ENCODE results near the gene COL27A1. TPM values are rescaled to one million over a fixed set of nuclear protein-coding genes. Genes with fewer than 3 reads are reported as not detected.

Gene COL27A1
- polyA plus RNA-seq, 2 of the 4 experiments (the other 2 are of a cell fraction), result 6.9 to 20.6 TPM

DNA sequence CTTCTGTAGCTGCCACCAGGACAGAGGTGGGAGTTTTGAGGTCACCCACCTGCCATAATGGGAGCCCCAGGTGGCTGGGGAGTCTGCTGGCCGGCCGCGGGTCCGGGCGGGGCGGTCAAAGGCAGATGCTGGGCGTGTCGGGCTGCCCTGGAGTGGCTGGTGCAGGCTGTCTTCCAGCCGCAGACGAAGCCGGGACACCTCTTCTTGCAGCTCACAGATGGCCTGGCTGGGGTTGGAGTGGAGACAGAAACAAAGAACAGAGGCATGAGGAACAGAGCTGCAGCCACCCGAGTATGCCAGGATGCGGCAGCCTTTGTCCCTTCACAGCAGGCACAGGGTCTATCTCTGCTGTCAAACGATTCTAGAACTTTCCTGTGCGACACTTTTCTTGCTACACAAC lies 192.3 kb downstream of the COL27A1 start:
- CTCF ChIA-PET, result interaction anchor here (1.2 to 3.4 kb wide), 2 partner anchors 9 to 10 kb away, joined by 3 to 15 read pairs; no protein-coding TSS in a partner anchor
- FAIRE-seq, result no peak

DNA sequence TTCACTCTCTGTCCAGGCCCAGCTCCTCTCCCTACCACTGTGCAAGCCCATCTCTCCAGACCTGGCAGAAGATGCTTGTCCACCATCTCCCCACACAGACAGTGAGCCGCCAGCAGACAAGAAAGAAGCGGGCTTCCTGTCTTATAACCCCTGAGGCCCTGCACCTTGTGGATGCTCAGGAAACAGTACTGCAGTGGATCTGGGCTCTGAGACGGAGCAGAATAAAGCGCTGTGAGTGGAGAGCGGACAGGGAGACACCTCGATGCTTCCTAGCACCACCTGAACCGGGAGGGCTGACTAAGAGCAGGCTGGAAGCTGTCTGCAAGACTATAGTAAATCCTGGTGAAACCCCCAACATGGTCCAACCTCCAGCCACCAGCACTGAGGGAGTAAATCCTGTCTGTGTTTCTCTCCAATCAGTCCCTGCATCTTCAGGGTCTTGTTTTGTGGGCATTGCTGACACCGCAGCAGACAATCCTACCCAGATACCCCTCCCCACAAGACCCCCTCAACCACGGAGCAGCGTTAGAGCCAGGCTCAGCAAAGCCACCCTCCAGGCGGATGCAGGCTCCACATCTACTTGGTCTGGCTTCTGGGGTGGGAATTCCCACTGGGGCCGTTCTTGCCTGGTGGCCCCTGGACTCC lies 193.0 kb downstream of the COL27A1 start:
- Histone ChIP-seq H3K4me3 (peak overlapping the region; percentile 25; the same call in 2 of the 3 replicates), H3K27ac (peak overlapping the region; percentile 85 to 94), H3K4me2 (peak overlapping the region; percentile 82), H3K4me1 (peaks cover 25% of the 10 kb centered on the region), H3K9me3 (no peaks in the 10 kb centered on the region)
- FAIRE-seq (no peak), DNase-seq (ENCODE audit: low read depth in 1 of 2, low spot score in 1 of 2) (no peak), ATAC-seq (peak in 1 of 2 experiments; percentile 14; a peak in 3 of 6 replicates)
- POLR2A ChIA-PET, result interaction anchor here (1.2 kb wide), 1 partner anchor 239 kb away, joined by 6 read pairs; the partner anchor contains the start of gene ATP6V1G1
- CTCF ChIA-PET, result interaction anchor here (1.3 to 3.4 kb wide), 2 partner anchors 10 to 49 kb away, joined by 3 to 15 read pairs; no protein-coding TSS in a partner anchor
- TF ChIP-seq, protein P1, sequence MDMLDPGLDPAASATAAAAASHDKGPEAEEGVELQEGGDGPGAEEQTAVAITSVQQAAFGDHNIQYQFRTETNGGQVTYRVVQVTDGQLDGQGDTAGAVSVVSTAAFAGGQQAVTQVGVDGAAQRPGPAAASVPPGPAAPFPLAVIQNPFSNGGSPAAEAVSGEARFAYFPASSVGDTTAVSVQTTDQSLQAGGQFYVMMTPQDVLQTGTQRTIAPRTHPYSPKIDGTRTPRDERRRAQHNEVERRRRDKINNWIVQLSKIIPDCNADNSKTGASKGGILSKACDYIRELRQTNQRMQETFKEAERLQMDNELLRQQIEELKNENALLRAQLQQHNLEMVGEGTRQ (IDR thresholded peaks at IDR 0.05), result no peak
- TF ChIP-seq GATA3 (IDR thresholded peaks at IDR 0.05; ENCODE audit: borderline replicate concordance), result no peak
- no peak for TF ChIP-seq RAD21 (conservative IDR thresholded peaks at IDR 0.05 in 1 of 2, IDR thresholded peaks at IDR 0.05 in 1 of 2)
- no peak for TF ChIP-seq HOXB5 (CRISPR knock-in tag; IDR thresholded peaks at IDR 0.05)
- no peak for TF ChIP-seq KDM1A (IDR thresholded peaks at IDR 0.05; ENCODE audit: low read depth)
- no peak for TF ChIP-seq JUNB (IDR thresholded peaks at IDR 0.05)
- TF ChIP-seq NFE2L2 (conservative IDR thresholded peaks at IDR 0.05; ENCODE audit: low read length), result no peak
- no peak for TF ChIP-seq ZSCAN20 (CRISPR knock-in tag; IDR thresholded peaks at IDR 0.05)
- TF ChIP-seq SMC3 (IDR thresholded peaks at IDR 0.05), result no peak
- TF ChIP-seq CHD4 (IDR thresholded peaks at IDR 0.05; ENCODE audit: borderline replicate concordance), result no peak
- no peak for TF ChIP-seq FOSL2 (IDR thresholded peaks at IDR 0.05)
- no peak for TF ChIP-seq FOSL2 (CRISPR knock-in tag; IDR thresholded peaks at IDR 0.05)
- no peak for TF ChIP-seq EHMT2 (IDR thresholded peaks at IDR 0.05; ENCODE audit: low read depth)
- no peak for TF ChIP-seq BHLHE40 (IDR thresholded peaks at IDR 0.05; ENCODE audit: low read depth, low read length)
- no peak for TF ChIP-seq MAFK (IDR thresholded peaks at IDR 0.05; ENCODE audit: partially characterized antibody)
- 75% methylated on average over 12 of the region's 12 CpGs for WGBS (ENCODE audit: missing lambda C conversion rate)

More for the DNA sequence above, 192.3 kb downstream of the COL27A1 start:
- Histone ChIP-seq H3K4me2 (no peak overlapping the region), H3K4me1 (peaks cover 25% of the 10 kb centered on the region), H3K27ac (peak overlapping the region; percentile 85 to 94), H3K9me3 (no peaks in the 10 kb centered on the region), H3K4me3 (no peak overlapping the region)
- no peak for DNase-seq (ENCODE audit: low read depth in 1 of 2, low spot score in 1 of 2)
- no peak for ATAC-seq
- no peak for TF ChIP-seq MYC (IDR thresholded peaks at IDR 0.05; ENCODE audit: borderline replicate concordance, low read length)
- TF ChIP-seq KDM5A (IDR thresholded peaks at IDR 0.05), result no peak
- TF ChIP-seq HOXB5 (CRISPR knock-in tag; IDR thresholded peaks at IDR 0.05), result no peak
- no peak for TF ChIP-seq MAZ (IDR thresholded peaks at IDR 0.05; ENCODE audit: borderline replicate concordance, low read depth, low read length)
- TF ChIP-seq RCOR1 (IDR thresholded peaks at IDR 0.05; ENCODE audit: low read depth, low read length), result no peak
- TF ChIP-seq, protein P2, sequence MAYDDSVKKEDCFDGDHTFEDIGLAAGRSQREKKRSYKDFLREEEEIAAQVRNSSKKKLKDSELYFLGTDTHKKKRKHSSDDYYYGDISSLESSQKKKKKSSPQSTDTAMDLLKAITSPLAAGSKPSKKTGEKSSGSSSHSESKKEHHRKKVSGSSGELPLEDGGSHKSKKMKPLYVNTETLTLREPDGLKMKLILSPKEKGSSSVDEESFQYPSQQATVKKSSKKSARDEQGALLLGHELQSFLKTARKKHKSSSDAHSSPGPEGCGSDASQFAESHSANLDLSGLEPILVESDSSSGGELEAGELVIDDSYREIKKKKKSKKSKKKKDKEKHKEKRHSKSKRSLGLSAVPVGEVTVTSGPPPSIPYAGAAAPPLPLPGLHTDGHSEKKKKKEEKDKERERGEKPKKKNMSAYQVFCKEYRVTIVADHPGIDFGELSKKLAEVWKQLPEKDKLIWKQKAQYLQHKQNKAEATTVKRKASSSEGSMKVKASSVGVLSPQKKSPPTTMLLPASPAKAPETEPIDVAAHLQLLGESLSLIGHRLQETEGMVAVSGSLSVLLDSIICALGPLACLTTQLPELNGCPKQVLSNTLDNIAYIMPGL (CRISPR knock-in tag; IDR thresholded peaks at IDR 0.05; ENCODE audit: borderline replicate concordance), result no peak
- no peak for TF ChIP-seq HOXB13 (CRISPR knock-in tag; IDR thresholded peaks at IDR 0.05; ENCODE audit: low read depth)
- TF ChIP-seq, protein P3, sequence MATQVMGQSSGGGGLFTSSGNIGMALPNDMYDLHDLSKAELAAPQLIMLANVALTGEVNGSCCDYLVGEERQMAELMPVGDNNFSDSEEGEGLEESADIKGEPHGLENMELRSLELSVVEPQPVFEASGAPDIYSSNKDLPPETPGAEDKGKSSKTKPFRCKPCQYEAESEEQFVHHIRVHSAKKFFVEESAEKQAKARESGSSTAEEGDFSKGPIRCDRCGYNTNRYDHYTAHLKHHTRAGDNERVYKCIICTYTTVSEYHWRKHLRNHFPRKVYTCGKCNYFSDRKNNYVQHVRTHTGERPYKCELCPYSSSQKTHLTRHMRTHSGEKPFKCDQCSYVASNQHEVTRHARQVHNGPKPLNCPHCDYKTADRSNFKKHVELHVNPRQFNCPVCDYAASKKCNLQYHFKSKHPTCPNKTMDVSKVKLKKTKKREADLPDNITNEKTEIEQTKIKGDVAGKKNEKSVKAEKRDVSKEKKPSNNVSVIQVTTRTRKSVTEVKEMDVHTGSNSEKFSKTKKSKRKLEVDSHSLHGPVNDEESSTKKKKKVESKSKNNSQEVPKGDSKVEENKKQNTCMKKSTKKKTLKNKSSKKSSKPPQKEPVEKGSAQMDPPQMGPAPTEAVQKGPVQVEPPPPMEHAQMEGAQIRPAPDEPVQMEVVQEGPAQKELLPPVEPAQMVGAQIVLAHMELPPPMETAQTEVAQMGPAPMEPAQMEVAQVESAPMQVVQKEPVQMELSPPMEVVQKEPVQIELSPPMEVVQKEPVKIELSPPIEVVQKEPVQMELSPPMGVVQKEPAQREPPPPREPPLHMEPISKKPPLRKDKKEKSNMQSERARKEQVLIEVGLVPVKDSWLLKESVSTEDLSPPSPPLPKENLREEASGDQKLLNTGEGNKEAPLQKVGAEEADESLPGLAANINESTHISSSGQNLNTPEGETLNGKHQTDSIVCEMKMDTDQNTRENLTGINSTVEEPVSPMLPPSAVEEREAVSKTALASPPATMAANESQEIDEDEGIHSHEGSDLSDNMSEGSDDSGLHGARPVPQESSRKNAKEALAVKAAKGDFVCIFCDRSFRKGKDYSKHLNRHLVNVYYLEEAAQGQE (IDR thresholded peaks at IDR 0.05), result no peak
- TF ChIP-seq CBX2 (IDR thresholded peaks at IDR 0.05; ENCODE audit: borderline replicate concordance, low read depth), result no peak
- TF ChIP-seq MAX (IDR thresholded peaks at IDR 0.05), result no peak
- POLR2A ChIA-PET, result no interaction called here
- WGBS (ENCODE audit: missing lambda C conversion rate), result 92% methylated on average over 15 of the region's 15 CpGs

Data from A549 (cell line).